ENCODE measurements around the gene BCL7A. TPM values are rescaled to one million over a fixed set of nuclear protein-coding genes. Genes with fewer than 3 reads are reported as not detected.

Gene BCL7A
- total and polyA plus RNA-seq, 4 donors: 3.5 to 8.3 (median 4.9) TPM

DNA sequence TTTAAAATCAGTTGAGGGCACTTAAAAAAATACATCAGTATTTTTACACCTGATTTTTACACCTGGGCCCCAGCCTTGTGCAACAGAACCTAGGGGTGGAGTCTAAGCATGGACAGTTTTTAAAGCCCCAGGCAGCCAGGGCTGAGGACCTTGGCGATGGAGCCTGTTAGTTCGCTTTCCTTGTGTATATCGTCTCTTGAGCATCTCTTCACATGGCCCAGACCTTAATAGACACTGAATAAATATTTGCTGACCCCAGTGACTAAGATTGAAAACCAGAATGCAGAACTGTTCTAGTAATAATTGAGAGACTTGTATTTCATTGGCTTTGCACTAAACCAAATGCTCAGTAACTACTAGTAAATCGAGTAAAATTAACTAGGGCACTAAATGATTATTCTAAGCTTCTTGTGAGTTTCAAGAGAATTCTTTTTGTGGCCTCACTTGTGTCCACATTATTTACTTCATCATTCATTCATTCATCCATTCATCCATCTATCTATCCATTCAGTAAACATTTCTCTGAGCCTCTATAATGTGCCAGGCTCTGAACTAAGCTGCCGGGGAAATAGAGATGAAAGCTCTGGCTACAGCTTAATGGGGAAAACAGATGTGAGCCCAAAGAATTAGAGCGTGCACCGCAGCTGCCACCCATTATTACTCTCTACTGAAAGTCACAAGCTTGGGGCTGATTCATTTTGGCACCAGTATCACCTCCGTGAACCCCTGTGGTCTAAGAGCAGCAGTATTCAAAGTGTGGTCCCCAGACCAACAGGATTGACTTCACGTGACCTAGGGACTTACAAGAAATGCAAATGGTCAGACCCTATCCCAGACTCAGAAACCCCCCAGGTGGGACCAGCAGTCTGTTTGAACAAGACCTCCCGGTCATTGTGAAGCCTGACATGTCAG lies 30.7 kb upstream of the BCL7A start:
- Histone ChIP-seq H3K9me3 (ENCODE audit: control insufficient read depth in 4 of 4, low read length in 3 of 4) (no peaks in the 10 kb centered on the region), H3K9ac (ENCODE audit: low read depth in 1 of 2, low read length in 2 of 2) (no peak overlapping the region), H3K4me1 (ENCODE audit: control insufficient read depth in 4 of 4, insufficient read depth in 4 of 4, low read length in 3 of 4) (no peaks in the 10 kb centered on the region), H3K4me3 (ENCODE audit: low read depth in 1 of 3, low read length in 3 of 3) (no peak overlapping the region), H3K27ac (ENCODE audit: low read depth in 1 of 2, low read length in 2 of 2) (no peak overlapping the region), H3K36me3 (ENCODE audit: control insufficient read depth in 4 of 4, insufficient read depth in 3 of 4, low read depth in 1 of 4, low read length in 3 of 4) (peaks cover 0 to 2% (median 0%) of the 10 kb centered on the region in 4 donors), H3K27me3 (ENCODE audit: control insufficient read depth in 4 of 4, insufficient read depth in 4 of 4, low read length in 3 of 4) (no peaks in the 10 kb centered on the region)
- TF ChIP-seq HNF4A (conservative IDR thresholded peaks at IDR 0.05) (no peak), JUND (IDR thresholded peaks at IDR 0.05) (no peak), NR2F2 (IDR thresholded peaks at IDR 0.05) (no peak), RXRA (IDR thresholded peaks at IDR 0.05) (no peak), TAF1 (conservative IDR thresholded peaks at IDR 0.05) (no peak), FOXA2 (IDR thresholded peaks at IDR 0.05) (no peak), SP1 (IDR thresholded peaks at IDR 0.05) (no peak), GABPA (IDR thresholded peaks at IDR 0.05 in 1 of 2, conservative IDR thresholded peaks at IDR 0.05 in 1 of 2) (no peak), RAD21 (IDR thresholded peaks at IDR 0.05) (no peak), EGR1 (IDR thresholded peaks at IDR 0.05; ENCODE audit: low read depth in 2 of 2) (no peak), HNF4G (IDR thresholded peaks at IDR 0.05) (no peak), YY1 (IDR thresholded peaks at IDR 0.05) (no peak), FOXA1 (IDR thresholded peaks at IDR 0.05) (no peak)
- TF ChIP-seq, protein P1, sequence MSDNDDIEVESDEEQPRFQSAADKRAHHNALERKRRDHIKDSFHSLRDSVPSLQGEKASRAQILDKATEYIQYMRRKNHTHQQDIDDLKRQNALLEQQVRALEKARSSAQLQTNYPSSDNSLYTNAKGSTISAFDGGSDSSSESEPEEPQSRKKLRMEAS (IDR thresholded peaks at IDR 0.05): no peak
- TF ChIP-seq, protein P2, sequence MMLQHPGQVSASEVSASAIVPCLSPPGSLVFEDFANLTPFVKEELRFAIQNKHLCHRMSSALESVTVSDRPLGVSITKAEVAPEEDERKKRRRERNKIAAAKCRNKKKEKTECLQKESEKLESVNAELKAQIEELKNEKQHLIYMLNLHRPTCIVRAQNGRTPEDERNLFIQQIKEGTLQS (IDR thresholded peaks at IDR 0.05): no peak
- TF ChIP-seq, protein P3, sequence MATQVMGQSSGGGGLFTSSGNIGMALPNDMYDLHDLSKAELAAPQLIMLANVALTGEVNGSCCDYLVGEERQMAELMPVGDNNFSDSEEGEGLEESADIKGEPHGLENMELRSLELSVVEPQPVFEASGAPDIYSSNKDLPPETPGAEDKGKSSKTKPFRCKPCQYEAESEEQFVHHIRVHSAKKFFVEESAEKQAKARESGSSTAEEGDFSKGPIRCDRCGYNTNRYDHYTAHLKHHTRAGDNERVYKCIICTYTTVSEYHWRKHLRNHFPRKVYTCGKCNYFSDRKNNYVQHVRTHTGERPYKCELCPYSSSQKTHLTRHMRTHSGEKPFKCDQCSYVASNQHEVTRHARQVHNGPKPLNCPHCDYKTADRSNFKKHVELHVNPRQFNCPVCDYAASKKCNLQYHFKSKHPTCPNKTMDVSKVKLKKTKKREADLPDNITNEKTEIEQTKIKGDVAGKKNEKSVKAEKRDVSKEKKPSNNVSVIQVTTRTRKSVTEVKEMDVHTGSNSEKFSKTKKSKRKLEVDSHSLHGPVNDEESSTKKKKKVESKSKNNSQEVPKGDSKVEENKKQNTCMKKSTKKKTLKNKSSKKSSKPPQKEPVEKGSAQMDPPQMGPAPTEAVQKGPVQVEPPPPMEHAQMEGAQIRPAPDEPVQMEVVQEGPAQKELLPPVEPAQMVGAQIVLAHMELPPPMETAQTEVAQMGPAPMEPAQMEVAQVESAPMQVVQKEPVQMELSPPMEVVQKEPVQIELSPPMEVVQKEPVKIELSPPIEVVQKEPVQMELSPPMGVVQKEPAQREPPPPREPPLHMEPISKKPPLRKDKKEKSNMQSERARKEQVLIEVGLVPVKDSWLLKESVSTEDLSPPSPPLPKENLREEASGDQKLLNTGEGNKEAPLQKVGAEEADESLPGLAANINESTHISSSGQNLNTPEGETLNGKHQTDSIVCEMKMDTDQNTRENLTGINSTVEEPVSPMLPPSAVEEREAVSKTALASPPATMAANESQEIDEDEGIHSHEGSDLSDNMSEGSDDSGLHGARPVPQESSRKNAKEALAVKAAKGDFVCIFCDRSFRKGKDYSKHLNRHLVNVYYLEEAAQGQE (IDR thresholded peaks at IDR 0.05): no peak
- TF ChIP-seq, protein P4, sequence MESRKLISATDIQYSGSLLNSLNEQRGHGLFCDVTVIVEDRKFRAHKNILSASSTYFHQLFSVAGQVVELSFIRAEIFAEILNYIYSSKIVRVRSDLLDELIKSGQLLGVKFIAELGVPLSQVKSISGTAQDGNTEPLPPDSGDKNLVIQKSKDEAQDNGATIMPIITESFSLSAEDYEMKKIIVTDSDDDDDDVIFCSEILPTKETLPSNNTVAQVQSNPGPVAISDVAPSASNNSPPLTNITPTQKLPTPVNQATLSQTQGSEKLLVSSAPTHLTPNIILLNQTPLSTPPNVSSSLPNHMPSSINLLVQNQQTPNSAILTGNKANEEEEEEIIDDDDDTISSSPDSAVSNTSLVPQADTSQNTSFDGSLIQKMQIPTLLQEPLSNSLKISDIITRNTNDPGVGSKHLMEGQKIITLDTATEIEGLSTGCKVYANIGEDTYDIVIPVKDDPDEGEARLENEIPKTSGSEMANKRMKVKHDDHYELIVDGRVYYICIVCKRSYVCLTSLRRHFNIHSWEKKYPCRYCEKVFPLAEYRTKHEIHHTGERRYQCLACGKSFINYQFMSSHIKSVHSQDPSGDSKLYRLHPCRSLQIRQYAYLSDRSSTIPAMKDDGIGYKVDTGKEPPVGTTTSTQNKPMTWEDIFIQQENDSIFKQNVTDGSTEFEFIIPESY (IDR thresholded peaks at IDR 0.05): no peak
- TF ChIP-seq, protein P5, sequence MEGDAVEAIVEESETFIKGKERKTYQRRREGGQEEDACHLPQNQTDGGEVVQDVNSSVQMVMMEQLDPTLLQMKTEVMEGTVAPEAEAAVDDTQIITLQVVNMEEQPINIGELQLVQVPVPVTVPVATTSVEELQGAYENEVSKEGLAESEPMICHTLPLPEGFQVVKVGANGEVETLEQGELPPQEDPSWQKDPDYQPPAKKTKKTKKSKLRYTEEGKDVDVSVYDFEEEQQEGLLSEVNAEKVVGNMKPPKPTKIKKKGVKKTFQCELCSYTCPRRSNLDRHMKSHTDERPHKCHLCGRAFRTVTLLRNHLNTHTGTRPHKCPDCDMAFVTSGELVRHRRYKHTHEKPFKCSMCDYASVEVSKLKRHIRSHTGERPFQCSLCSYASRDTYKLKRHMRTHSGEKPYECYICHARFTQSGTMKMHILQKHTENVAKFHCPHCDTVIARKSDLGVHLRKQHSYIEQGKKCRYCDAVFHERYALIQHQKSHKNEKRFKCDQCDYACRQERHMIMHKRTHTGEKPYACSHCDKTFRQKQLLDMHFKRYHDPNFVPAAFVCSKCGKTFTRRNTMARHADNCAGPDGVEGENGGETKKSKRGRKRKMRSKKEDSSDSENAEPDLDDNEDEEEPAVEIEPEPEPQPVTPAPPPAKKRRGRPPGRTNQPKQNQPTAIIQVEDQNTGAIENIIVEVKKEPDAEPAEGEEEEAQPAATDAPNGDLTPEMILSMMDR (IDR thresholded peaks at IDR 0.05; ENCODE audit: low read depth, low read length, missing input control): no peak
- DNase-seq (ENCODE audit: low spot score): no peak
- WGBS: 83% methylated on average over 10 of the region's 10 CpGs
